GM12891 (cell line): ENCODE measurements around the gene LRRC59.

ENCODE experiments used
- POLR2A ChIP-seq: IDR thresholded peaks from 2 replicates; pipeline ENCODE4 v1.6.1; 2011; ENCODE audit warnings: low read depth, low read length, control low read depth
- POLR2AphosphoS5 ChIP-seq: IDR thresholded peaks from 2 replicates; pipeline ENCODE4 v1.6.1; 2011; ENCODE audit warnings: low read depth, low read length, control low read depth
- SPI1 ChIP-seq: IDR thresholded peaks from 2 replicates; pipeline ENCODE4 v1.6.1; 2011; ENCODE audit warnings: low read depth, low read length, control low read depth

DNA sequence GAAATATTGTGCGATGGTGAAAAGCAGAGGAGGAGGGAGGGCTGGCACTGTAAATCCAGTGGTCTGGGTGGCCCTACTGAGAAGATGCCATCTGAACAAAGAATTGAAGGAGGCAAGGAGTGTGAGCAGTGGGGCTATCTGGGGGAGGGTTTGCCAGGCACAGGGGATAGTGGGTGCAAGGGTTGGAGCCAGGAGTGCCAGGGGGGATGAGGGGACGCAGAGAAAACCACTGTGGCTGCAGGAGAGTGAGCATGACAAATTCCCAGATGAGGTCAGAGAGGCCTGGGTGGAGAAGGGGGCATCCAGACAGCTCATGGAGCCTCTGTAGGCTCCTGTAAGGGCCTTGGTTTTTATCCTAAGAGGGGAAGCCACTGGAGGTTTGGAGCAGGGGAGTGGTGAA, 46.6 kb downstream of the LRRC59 start:
- TF ChIP-seq SPI1 (no peak), POLR2A (no peak; the same call in 1 of the 2 replicates), POLR2AphosphoS5 (no peak)
